ENCODE measurements around the gene GFRA1.

Gene GFRA1

DNA sequence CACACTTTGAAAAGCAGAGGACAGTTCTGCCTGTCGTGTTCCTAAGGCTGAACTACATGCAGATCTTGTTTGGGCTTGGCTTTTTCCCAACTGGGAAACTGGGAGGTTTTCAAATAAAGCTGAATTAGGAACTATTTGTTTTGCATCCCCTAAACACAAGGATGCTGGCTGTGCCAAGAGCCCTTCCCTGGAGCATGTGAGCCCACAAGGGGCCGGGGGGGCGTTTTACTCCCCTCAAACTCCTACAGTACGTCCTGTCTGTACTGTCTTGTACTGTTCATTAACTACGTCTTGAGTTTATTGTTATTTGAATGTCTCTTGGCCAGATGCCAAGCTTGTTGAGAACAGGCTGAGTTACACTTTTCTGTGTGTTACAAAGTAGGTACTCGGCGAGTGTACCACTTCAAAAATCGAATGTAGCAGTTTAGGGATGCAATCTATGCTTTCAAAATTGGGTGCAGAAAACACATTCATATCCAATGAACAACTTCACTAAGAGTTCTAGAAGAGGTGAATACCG, 94.9 kb downstream of the GFRA1 start:
- H3K4me3 ChIP-seq (ENCODE audit: low read depth, low read length) = no peak overlapping the region
- no peak for DNase-seq (ENCODE audit: low read depth)
- TF ChIP-seq, protein P1, sequence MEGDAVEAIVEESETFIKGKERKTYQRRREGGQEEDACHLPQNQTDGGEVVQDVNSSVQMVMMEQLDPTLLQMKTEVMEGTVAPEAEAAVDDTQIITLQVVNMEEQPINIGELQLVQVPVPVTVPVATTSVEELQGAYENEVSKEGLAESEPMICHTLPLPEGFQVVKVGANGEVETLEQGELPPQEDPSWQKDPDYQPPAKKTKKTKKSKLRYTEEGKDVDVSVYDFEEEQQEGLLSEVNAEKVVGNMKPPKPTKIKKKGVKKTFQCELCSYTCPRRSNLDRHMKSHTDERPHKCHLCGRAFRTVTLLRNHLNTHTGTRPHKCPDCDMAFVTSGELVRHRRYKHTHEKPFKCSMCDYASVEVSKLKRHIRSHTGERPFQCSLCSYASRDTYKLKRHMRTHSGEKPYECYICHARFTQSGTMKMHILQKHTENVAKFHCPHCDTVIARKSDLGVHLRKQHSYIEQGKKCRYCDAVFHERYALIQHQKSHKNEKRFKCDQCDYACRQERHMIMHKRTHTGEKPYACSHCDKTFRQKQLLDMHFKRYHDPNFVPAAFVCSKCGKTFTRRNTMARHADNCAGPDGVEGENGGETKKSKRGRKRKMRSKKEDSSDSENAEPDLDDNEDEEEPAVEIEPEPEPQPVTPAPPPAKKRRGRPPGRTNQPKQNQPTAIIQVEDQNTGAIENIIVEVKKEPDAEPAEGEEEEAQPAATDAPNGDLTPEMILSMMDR (IDR thresholded peaks at IDR 0.05; ENCODE audit: low read depth, low read length) = no peak
- TF ChIP-seq MYC (IDR thresholded peaks at IDR 0.05; ENCODE audit: low read depth, low read length) (no peak), POLR2A (IDR thresholded peaks at IDR 0.05; ENCODE audit: extremely low read depth, insufficient read length) (no peak)
- TF ChIP-seq, protein P2, sequence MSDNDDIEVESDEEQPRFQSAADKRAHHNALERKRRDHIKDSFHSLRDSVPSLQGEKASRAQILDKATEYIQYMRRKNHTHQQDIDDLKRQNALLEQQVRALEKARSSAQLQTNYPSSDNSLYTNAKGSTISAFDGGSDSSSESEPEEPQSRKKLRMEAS (IDR thresholded peaks at IDR 0.05; ENCODE audit: low read depth, low read length) = no peak

DNA sequence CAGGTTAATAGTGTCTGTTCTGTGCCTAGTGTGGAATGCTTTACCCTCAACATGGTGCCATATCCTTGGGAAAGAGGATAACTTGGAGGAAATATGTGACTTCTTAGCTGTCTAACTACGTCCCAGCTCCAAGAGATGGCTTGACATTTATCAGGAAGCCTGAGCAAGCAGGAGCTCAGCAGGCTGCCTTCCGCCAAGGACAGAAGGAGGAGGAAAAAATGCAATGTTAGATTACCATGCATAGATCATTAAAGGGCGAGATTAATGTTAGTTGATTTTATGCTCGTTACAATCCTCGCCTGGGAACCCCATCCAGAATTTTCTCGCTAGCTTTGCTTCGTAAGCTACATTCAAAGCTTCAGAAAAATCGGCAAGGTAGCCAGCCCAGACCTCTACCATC, 97.8 kb downstream of the GFRA1 start:
- TF ChIP-seq, protein P1 (IDR thresholded peaks at IDR 0.05; ENCODE audit: low read depth, low read length) = no peak
- TF ChIP-seq POLR2A (IDR thresholded peaks at IDR 0.05; ENCODE audit: extremely low read depth, insufficient read length) = no peak
- TF ChIP-seq, protein P2 (IDR thresholded peaks at IDR 0.05; ENCODE audit: low read depth, low read length) = no peak
- TF ChIP-seq MYC (IDR thresholded peaks at IDR 0.05; ENCODE audit: low read depth, low read length) = no peak
- DNase-seq (ENCODE audit: low read depth) = no peak
- no peak overlapping the region for H3K4me3 ChIP-seq (ENCODE audit: low read depth, low read length)

DNA sequence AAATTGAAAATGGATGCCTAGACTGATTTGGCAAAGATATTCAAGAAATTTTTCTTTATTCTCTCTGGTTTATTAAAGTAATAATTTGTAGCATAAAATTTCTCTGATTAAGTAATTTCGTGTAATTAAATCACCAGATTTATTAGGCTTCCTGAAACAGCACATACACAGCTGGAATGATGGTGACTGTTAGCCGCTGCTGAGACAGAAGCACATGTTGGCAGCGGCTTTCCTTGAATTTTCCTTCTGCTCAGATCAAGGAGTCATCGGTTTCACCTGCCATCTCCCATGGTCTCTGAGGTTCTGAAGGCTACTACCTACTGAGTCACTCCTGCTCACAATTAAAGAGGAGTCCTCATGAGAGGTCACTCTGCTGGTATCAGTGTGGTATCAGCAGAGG, 101.5 kb downstream of the GFRA1 start:
- no peak overlapping the region for H3K4me3 ChIP-seq (ENCODE audit: low read depth, low read length)
- TF ChIP-seq MYC (IDR thresholded peaks at IDR 0.05; ENCODE audit: low read depth, low read length) (no peak), POLR2A (IDR thresholded peaks at IDR 0.05; ENCODE audit: extremely low read depth, insufficient read length) (no peak)
- TF ChIP-seq, protein P1 (IDR thresholded peaks at IDR 0.05; ENCODE audit: low read depth, low read length) = no peak
- TF ChIP-seq, protein P2 (IDR thresholded peaks at IDR 0.05; ENCODE audit: low read depth, low read length) = no peak
- no peak for DNase-seq (ENCODE audit: low read depth)

DNA sequence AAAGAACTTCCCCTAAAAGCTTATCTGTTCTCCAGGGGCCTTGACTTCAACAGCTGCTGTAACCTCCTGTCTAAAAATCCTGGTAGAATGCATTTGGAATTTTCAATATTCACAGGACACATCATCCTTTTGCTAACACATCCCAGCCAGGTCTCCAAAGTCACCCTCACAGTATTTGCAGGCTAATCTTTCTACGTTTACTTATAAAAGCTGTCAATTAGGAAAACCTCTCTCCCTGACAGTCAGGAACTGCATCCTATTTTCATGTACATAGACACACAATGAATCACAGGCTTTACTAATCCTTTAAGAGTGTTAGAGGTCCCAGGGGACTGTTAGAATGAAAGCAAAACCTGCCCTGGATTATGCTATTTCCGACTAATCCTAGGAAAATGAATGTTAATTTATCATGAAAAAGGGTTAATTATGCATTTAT, 102.2 kb downstream of the GFRA1 start:
- H3K4me3 ChIP-seq (ENCODE audit: low read depth, low read length) = no peak overlapping the region
- TF ChIP-seq, protein P1 (IDR thresholded peaks at IDR 0.05; ENCODE audit: low read depth, low read length) = no peak
- no peak for TF ChIP-seq MYC (IDR thresholded peaks at IDR 0.05; ENCODE audit: low read depth, low read length)
- TF ChIP-seq, protein P2 (IDR thresholded peaks at IDR 0.05; ENCODE audit: low read depth, low read length) = no peak
- no peak for TF ChIP-seq POLR2A (IDR thresholded peaks at IDR 0.05; ENCODE audit: extremely low read depth, insufficient read length)
- DNase-seq (ENCODE audit: low read depth) = no peak

DNA sequence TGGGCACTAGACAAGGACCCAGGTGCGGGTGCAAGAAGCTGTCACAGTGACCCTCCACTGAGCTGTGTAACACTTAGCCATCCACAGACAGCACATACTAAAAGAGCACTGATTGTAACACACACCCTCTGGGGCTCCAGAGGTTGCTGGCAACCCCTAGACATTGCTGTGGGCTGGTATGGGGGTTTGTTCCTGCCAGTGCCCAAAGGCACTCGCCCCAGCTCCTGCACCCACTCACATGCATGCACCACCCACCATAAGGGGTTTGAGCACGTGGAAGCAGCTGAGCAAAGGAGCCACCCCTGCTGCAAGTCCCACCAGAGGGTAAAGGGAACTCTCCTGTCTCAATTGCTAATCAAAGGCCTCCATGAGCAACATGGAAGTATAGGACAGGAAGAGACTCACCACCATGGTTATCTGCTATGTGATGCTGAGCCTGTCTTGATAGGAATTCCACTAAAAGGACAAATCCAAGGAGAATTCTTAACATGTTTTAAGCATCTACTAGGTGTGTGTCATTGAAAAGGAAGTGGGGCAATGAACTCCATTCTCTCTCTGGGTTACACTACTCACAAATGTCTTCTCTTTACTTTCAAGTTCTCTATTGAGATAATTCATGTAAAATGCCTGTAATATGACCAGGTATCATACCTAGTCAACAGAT, 103.1 kb downstream of the GFRA1 start:
- TF ChIP-seq, protein P1 (IDR thresholded peaks at IDR 0.05; ENCODE audit: low read depth, low read length) = no peak
- no peak for TF ChIP-seq MYC (IDR thresholded peaks at IDR 0.05; ENCODE audit: low read depth, low read length)
- TF ChIP-seq, protein P2 (IDR thresholded peaks at IDR 0.05; ENCODE audit: low read depth, low read length) = no peak
- TF ChIP-seq POLR2A (IDR thresholded peaks at IDR 0.05; ENCODE audit: extremely low read depth, insufficient read length) = no peak
- DNase-seq (ENCODE audit: low read depth) = no peak
- no peak overlapping the region for H3K4me3 ChIP-seq (ENCODE audit: low read depth, low read length)

All from NB4 (cell line).